Neuronal stem cell (in vitro differentiated cells): Measurements from ENCODE around the gene MED15. TPM values are rescaled to one million over a fixed set of nuclear protein-coding genes. Genes with fewer than 3 reads are reported as not detected.

Source experiments
- DNase-seq: peaks from one replicate; pipeline ENCODE4 v3.0.0-alpha.2; 2013; ENCODE audit warnings: low spot score
- H2AFZ ChIP-seq: one replicate; pipeline ENCODE4 v1.6.1; 2013; ENCODE audit warnings: mild to moderate bottlenecking, low read length, inconsistent platforms
- H2AK5ac ChIP-seq: 2 replicates; pipeline ENCODE4 v1.6.1; 2013; ENCODE audit warnings: low read depth, mild to moderate bottlenecking, inconsistent platforms, low read length, moderate library complexity, mixed read lengths
- H2BK120ac ChIP-seq: 2 replicates; pipeline ENCODE4 v1.6.1; 2013; ENCODE audit warnings: low read depth, mild to moderate bottlenecking, inconsistent platforms, low read length, moderate library complexity, mixed read lengths
- H2BK12ac ChIP-seq: one replicate; pipeline ENCODE4 v1.6.1; 2013; ENCODE audit warnings: low read length, inconsistent platforms
- H2BK15ac ChIP-seq: 2 replicates; pipeline ENCODE4 v1.6.1; 2013; ENCODE audit warnings: mild to moderate bottlenecking, low read length, inconsistent platforms, mixed read lengths
- H2BK5ac ChIP-seq: one replicate; pipeline ENCODE4 v1.6.1; 2013; ENCODE audit warnings: inconsistent platforms, mild to moderate bottlenecking, low read length, moderate library complexity
- H3K14ac ChIP-seq: one replicate; pipeline ENCODE4 v1.6.1; 2013; ENCODE audit warnings: low read length, inconsistent platforms
- H3K18ac ChIP-seq: 2 replicates; pipeline ENCODE4 v1.6.1; 2013; ENCODE audit warnings: low read length, inconsistent platforms
- H3K23ac ChIP-seq: 2 replicates; pipeline ENCODE4 v1.6.1; 2013; ENCODE audit warnings: low read depth, mild to moderate bottlenecking, mixed read lengths, low read length, inconsistent platforms; ENCODE audit not compliant: poor library complexity
- H3K27ac ChIP-seq: replicated peaks from 3 replicates; pipeline ENCODE4 v1.5.1; 2013; ENCODE audit warnings: low read length, inconsistent platforms
- H3K27me3 ChIP-seq, 3 experiments: 2 replicates each; pipeline ENCODE4 v1.6.1; 2013; ENCODE audit warnings: low read length in 3 of 3, mild to moderate bottlenecking in 2 of 3, inconsistent platforms in 1 of 3, low read depth in 1 of 3, mixed read lengths in 1 of 3, moderate library complexity in 1 of 3; ENCODE audit not compliant: control insufficient read depth in 3 of 3, insufficient read depth in 3 of 3
- H3K36me3 ChIP-seq, 2 donors: replicated peaks in 1 of 2; 2 replicates each; pipeline ENCODE4 v1.6.1; 2013; ENCODE audit warnings: low read length in 2 of 2; ENCODE audit not compliant: control insufficient read depth in 2 of 2, insufficient read depth in 2 of 2
- H3K4ac ChIP-seq: 2 replicates; pipeline ENCODE4 v1.6.1; 2013; ENCODE audit warnings: inconsistent platforms, mild to moderate bottlenecking, low read length, moderate library complexity
- H3K4me1 ChIP-seq, 2 donors: 1 replicate in 1 of 2; 2 replicates in 1 of 2; pipeline ENCODE4 v1.6.1; 2013; ENCODE audit warnings: low read length in 2 of 2, low read depth in 1 of 2; ENCODE audit not compliant: control insufficient read depth in 2 of 2, insufficient read depth in 1 of 2
- H3K4me2 ChIP-seq: one replicate; pipeline ENCODE4 v1.6.1; 2013; ENCODE audit warnings: mild to moderate bottlenecking, low read length, inconsistent platforms; ENCODE audit not compliant: insufficient read depth, poor library complexity, severe bottlenecking
- H3K4me3 ChIP-seq, 2 donors: 2 replicates each; pipeline ENCODE4 v1.5.1; 2013; ENCODE audit warnings: low read length in 2 of 2, mild to moderate bottlenecking in 2 of 2, inconsistent platforms in 1 of 2, moderate library complexity in 1 of 2
- H3K79me1 ChIP-seq: one replicate; pipeline ENCODE4 v1.6.1; 2013; ENCODE audit warnings: low read depth, mild to moderate bottlenecking, inconsistent platforms, low read length, moderate library complexity
- H3K9ac ChIP-seq: one replicate; pipeline ENCODE4 v1.6.1; 2013; ENCODE audit warnings: mild to moderate bottlenecking, low read depth, low read length, inconsistent platforms; ENCODE audit not compliant: poor library complexity
- H3K9me3 ChIP-seq, 2 donors: replicated peaks in 1 of 2; 2 replicates each; pipeline versions ENCODE3 to v1.6.1; 2013; ENCODE audit warnings: low read length in 2 of 2, mild to moderate bottlenecking in 2 of 2, inconsistent platforms in 1 of 2, low read depth in 1 of 2, mixed read lengths in 1 of 2, moderate library complexity in 1 of 2; ENCODE audit not compliant: control insufficient read depth in 2 of 2, insufficient read depth in 1 of 2
- H4K8ac ChIP-seq: one replicate; pipeline ENCODE4 v1.6.1; 2013; ENCODE audit warnings: low read depth, mild to moderate bottlenecking, inconsistent platforms, low read length, moderate library complexity
- H4K91ac ChIP-seq: one replicate; pipeline ENCODE4 v1.6.1; 2013; ENCODE audit warnings: low read length, low read depth, mild to moderate bottlenecking, inconsistent platforms; ENCODE audit not compliant: poor library complexity
- WGBS, 2 donors: extraction: QIAGEN DNeasy Blood & Tissue Kit; methylation state at CpG; one replicate each; pipeline ENCODE4 v1.1.7; 2013; ENCODE audit warnings: missing lambda C conversion rate in 2 of 2, mixed read lengths in 1 of 2; ENCODE audit not compliant: insufficient read length in 2 of 2, insufficient replicate concordance in 1 of 2; ENCODE audit errors: extremely low coverage in 2 of 2; 5-methylcytosine and 5-hydroxymethylcytosine counted together
- small RNA-seq: library from polyadenylated mRNA; stranded (forward); fragments of <200 nt; extraction: miRNeasy Mini kit (QIAGEN cat#:217004); gene quantifications from one replicate; pipeline ENCODE3, GENCODE V24; 2013; ENCODE audit not compliant: insufficient read depth

MED15 gene

GRCh38 chr22:20636945-20637344 lies 129.5 kb downstream of the MED15 start:
- H2AK5ac ChIP-seq, result no peak overlapping the region
- H3K79me1 ChIP-seq, result no peaks in the 10 kb centered on the region
- no peak overlapping the region for H3K4me2 ChIP-seq
- WGBS, 2 donors, result no CpG with 5 or more reads among the region's 2 CpGs
- H3K9me3 ChIP-seq, result no peaks in the 10 kb centered on the region
- H3K18ac ChIP-seq, result no peak overlapping the region
- H3K23ac ChIP-seq, result no peak overlapping the region
- H3K4ac ChIP-seq, result no peak overlapping the region
- peaks cover 0 to 8% (median 0%) of the 10 kb centered on the region in 3 experiments for H3K27me3 ChIP-seq
- H2BK120ac ChIP-seq, result no peak overlapping the region
- no peaks in the 10 kb centered on the region for H3K4me1 ChIP-seq
- H2BK12ac ChIP-seq, result no peak overlapping the region
- no peak for DNase-seq
- no peak overlapping the region for H4K8ac ChIP-seq
- no peak overlapping the region for H2BK15ac ChIP-seq
- no peak overlapping the region for H3K27ac ChIP-seq
- H3K9ac ChIP-seq, result no peak overlapping the region
- no peaks in the 10 kb centered on the region for H3K36me3 ChIP-seq
- H4K91ac ChIP-seq, result no peak overlapping the region
- no peak overlapping the region for H2AFZ ChIP-seq
- H3K4me3 ChIP-seq, result no peak overlapping the region
- no peak overlapping the region for H2BK5ac ChIP-seq
- H3K14ac ChIP-seq, result no peak overlapping the region

Small RNA genes within 50 kb of the gene (small RNA-seq; reads per million reads assigned to genes)
- gene IGLL4P (not detected), gene RF00019 (not detected), gene RN7SL812P (not detected), gene RNY1P9 (not detected)
